AG08395 (cell line): Measurements from ENCODE around the gene CCDC181.
"Not testable (repeated sequence)": the region's sequence is repeated elsewhere in the genome, so short reads cannot be mapped to it uniquely, and the experiment has no call there.

Source experiments
- DNase-seq: peaks from one replicate; pipeline ENCODE4 v3.0.0; 2012; ENCODE audit warnings: mixed read lengths, low spot score

Gene CCDC181

DNA sequence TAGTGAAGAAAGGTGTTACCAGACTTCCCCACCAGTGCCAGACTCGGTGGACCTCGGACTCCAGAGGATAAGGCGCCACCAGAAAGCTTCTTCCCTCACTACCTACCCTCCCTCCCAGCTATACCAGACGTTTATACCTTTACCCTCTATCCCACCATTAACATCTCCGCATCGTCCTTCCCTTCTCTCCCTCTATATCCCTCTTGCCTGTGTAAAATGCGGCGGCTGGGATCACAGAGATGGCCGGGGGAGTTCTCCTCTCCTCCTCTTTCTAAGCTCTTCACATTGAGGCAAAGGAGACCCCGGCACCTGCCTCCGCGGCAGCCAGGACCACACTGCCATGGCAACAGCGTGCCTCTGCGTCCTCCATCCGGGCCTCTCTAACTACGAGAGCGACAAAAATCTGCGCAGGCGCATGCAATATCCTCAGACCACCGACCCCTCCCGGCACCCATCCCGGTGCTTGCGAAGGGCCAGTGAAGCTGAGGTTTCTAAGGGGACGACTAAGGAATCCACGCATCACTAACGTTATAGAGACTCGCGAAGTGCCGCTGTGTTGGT is at the start of gene CCDC181:
TSS of gene CCDC181 (minus strand) at position 394 of the 561 bp plus-strand sequence. CDS start 2,547 bp downstream, outside the sequence.
- peak; percentile 6 for DNase-seq

DNA sequence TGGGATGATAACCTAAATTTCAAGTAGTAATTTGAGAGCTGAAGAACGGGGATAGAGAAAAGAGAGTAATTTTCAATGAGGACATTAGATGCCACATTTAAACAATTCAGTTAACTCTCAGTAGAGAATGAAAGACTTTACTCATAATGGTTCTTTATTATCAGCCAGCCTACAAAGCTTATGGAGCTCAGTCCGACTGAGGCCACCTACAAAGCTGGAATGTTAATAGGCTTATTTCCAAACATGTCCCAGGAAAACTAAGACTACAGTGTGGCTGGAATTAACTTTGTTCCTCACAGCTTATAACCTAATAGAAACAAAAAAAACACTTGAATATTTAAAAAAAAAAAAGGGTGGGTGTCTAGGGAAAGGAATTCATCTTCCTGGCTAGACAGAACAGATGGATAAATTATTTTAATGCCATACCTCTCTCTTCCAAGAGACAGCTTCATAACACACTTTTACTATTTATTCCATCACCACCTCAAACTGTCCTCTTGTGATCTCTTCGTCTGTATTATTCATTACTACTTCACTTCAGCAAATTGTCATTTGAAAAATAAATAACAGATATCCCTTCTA is 48.6 kb upstream of the CCDC181 start:
- no peak for DNase-seq

DNA sequence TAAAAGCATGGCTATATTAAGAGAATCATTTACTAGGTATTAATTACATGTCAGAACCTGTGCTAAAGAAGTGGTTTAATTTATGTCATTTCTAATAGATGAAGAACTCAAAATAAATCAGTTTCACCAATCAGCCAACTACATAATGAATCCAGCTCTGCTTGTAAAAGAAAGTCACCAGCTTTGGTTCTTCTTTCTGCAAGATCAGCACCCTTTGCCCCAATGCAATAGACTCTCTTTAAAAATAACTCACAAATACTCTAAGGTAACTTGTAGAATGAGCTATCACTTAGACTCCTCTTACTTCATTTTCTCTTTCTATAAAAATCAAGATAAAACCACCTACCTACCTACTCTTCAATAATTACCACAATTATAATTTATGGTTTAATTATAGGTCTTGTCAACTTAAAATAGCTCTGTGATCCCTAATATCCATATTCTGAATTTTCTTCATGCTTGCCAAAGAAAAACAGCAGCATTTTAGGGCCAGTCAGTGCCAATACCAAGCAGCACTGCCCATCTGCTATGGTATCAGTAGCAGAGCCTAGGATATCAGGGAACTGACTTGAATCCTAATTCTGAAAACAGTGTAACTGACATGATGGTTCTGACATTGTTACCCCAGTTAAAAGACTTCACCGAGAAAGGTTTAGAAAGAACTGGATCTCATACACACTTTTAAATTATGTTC is 47.2 kb upstream of the CCDC181 start:
- no peak for DNase-seq

DNA sequence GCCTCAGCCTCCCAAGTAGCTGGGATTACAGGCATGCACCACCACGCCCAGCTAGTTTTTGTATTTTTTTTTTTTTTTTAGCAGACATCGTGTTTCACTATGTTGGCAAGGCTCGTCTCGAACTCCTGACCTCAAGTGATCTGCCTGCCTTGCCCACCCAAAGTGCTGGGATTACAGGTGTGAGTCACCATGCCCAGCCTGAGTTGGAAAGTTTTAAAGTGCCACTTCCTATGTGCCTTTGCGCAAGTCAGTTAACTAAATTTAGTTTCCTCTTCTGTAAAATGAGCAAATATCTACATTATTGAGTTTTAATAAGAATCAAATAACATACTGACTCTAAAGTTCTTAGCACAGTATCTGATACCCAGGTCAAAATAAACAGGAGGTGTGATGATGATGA is 46.1 kb upstream of the CCDC181 start:
- DNase-seq, result no peak

GRCh38 chr1:169472738-169473137 is 45.5 kb upstream of the CCDC181 start:
- DNase-seq, result no peak

DNA sequence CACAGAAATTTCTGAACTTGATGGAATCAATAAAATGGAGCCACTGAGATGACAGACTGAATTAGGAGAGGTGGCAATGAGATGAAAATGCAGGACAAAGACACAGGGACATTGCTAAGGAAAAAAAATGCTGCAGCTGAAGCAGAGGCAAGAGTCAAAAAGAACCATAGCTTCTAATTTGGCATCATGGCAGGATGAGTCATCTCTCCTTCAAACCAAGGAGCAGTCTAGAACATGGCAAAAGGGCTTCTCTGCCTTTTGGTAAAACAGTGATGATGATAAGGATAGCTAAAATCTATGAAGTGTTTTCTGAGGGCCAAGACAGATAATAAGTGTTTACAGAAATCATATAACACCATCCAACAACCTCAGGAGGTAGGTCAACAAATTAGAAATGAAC is 41.7 kb upstream of the CCDC181 start:
- DNase-seq, result peak; percentile 39

DNA sequence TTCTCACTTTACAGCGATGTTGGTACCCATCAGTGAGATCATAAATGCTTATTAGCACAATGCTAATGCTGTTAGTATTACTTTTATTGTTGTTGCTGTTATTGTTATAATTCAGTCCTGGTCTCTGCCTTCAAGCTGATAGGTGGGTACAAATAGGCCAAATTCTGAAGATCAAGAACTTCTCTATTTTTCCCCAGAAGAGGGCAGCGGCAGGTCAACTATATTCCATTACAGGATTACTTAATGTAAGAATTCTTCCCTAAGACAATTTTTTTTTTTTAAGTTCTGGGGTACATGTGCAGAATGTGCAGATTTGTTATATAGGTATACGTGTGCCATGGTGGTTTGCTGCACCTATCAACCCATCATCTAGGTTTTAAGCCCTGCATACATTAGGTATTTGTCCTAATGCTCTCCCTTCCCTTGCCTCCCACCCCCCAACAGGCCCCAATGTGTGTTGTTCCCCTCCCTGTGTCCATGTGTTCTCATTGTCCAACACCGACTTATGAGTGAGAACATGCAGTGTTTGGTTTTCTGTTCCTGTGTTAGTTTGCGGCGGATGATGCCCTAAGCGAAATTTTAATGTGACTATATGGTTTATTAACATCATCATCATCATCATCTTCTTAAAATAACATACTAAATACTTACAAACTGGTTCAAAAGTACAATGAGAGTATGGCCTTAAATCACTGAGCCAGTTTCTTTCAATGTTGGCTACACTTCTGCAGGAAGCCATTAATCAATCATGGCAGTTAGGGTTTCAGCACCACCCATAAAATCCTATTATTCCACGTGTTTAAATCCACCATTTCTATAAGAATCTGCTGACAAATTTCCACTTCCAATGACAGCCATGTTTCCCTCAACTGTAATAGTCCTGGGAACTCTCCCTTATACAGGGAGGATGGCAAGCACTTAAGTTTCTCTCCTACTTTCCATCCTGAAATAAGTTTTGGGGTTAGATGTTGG is 39.3 kb upstream of the CCDC181 start:
- peak; percentile 54 for DNase-seq

GRCh38 chr1:169465281-169465680 is 38.0 kb upstream of the CCDC181 start:
- no peak for DNase-seq

- DNase-seq, result no peak
Measured at GRCh38 chr1:169462385-169462784, 35.1 kb upstream of the CCDC181 start.

GRCh38 chr1:169461390-169462000 is 34.2 kb upstream of the CCDC181 start:
- DNase-seq, result no peak

DNA sequence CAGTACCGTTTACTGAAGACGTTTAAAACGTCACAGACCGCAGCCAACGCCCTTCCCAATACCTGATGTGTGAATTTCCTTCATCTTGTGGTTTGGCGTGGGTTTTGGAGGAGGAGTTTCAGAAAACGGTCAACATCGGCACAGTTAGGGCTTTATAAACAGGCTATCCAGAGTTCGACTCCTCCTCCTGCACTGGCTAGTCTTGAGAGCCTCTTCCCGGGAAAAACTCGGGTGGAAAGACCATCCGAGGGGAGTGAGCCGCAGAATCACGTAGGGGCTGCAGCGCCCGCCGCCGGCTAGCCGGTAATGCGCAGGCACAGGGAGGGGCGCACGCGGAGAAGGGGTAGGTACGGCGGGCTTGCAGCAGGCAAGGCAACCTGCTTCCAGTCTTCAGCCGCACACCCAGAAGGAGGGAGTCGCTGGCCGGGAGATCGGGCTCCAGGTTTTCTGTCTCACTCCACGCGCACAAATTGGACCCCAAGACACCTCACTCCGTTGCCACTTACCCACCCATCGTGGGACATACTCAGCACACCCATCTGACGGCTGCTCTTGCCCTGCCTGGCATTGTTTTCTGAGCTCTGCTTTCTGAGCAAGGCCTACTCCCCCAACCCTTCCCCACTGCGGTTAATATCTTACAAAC is 33.0 kb upstream of the CCDC181 start:
- no peak for DNase-seq

- DNase-seq, result no peak
Measured at GRCh38 chr1:169457443-169457842, 30.2 kb upstream of the CCDC181 start.

DNA sequence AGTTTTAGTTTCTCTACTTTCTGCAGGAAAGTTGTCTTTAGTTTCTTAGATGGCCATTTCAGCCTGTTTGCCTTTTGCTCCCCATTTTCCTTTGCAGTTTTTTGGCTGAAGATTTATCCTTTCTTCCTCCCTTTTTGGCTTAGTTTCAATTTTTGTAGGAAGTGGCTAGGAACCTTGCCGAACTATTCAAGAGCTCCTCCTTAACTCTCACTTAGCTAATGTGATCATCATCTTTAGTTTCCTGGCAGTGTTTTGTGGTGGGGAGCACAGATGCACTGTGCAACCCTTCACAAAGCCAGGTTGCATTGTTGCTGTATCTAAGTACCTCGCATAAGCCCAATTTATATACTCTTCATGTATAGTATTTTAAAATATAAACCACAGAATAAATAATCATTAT is 28.8 kb upstream of the CCDC181 start:
- no peak for DNase-seq

DNA sequence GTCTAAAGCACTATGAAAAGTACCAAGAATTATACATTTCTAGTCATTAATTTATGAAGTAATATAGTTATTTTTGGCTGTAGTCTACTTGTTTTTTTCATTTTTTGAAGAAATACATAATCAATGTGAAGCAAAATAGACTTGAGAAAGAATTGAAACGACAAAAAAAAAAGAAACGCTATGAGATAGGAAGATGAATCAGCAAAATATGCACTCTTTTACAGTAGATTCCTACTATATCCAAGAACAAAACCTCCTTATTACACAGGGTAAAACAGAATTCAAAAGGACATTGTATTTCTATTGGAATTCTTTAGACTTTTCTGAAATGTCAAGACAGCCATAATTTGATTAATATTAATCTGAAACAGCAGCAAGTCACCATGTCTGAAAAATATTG is 25.6 kb upstream of the CCDC181 start:
- DNase-seq, result no peak

- DNase-seq, result no peak
Measured at GRCh38 chr1:169451218-169451824, 24.0 kb upstream of the CCDC181 start.

DNA sequence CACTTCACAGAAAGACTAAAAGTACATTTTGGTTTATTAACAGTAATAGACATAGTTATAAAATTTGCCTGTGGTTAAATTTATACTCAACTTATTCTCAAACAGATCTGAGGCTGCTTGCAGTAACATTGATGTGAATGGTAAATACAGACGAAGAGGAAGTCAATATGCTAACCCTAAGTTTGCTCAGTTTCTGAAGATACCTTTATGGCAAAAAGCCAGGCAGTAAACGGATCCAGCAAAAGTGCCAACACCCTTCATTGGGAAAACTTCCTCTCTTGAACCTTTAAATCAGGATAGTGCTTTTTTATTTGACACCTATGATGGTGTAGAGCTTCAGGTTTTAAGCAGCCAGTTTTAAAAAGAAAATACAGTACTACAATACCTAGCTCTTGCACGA is 16.6 kb upstream of the CCDC181 start:
- DNase-seq, result no peak

- no peak for DNase-seq
Measured at GRCh38 chr1:169426174-169426705, 1.0 kb downstream of the CCDC181 start.

DNA sequence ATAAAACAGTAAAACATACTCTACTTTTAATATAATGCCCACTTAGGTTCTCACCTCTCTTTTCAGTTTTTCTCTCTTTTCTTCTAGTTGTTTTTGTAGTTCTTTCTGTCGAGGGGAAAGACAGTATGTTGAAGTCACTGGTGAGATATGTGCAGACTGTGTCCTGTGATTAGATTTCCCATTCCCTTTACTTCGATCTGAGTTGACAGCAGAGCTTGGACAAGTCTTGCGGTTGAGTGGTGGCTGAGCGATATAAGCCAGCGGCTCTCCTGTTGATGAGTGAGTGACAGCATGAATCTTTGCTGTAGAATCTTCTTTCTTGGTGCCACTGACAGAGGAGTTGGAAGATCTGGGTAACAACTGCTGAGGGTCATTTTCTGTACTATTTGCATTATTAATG is 6.0 kb downstream of the CCDC181 start:
- no peak for DNase-seq

GRCh38 chr1:169414952-169415351 is 12.3 kb downstream of the CCDC181 start:
- no peak for DNase-seq

- not testable (repeated sequence) for DNase-seq
Measured at GRCh38 chr1:169408340-169408739, 18.9 kb downstream of the CCDC181 start.

DNA sequence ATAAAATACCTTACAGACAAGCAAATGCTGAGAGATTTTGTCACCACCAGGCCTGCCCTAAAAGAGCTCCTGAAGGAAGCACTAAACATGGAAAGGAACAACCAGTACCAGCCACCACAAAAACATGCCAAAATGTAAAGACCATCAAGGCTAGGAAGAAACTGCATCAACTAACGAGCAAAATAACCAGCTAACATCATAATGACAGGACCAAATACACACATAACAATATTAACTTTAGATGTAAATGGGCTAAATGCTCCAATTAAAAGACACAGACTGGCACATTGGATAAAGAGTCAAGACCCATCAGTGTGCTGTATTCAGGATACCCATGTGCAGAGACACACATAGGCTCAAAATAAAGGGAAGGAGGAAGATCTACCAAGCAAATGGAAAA is 24.7 kb downstream of the CCDC181 start:
- DNase-seq, result not testable (repeated sequence)
